Measurements from ENCODE around the gene DCLK1.

The DCLK1 gene

GRCh38 chr13:35723821-35724220 lies 407.4 kb downstream of the DCLK1 start:
- no peak for TF ChIP-seq CTCF (IDR thresholded peaks at IDR 0.05)

- TF ChIP-seq CTCF (IDR thresholded peaks at IDR 0.05), result no peak
Observed at GRCh38 chr13:35723053-35723461, 408.1 kb downstream of the DCLK1 start.

GRCh38 chr13:35722458-35723052 lies 408.6 kb downstream of the DCLK1 start:
- TF ChIP-seq CTCF (IDR thresholded peaks at IDR 0.05), result no peak

- peak; percentile 95 for TF ChIP-seq CTCF (IDR thresholded peaks at IDR 0.05)
Observed at GRCh38 chr13:35720690-35721554, 410.3 kb downstream of the DCLK1 start.

GRCh38 chr13:35720290-35720689 lies 410.9 kb downstream of the DCLK1 start:
- no peak for TF ChIP-seq CTCF (IDR thresholded peaks at IDR 0.05)
